ENCODE results near the gene LPO.

Gene LPO

GRCh38 chr17:58264407-58265103, 26.2 kb downstream of the LPO start:
- no peak for DNase-seq

GRCh38 chr17:58265271-58265670, 26.9 kb downstream of the LPO start:
- no peak for DNase-seq

- no peak for DNase-seq
These were observed 27.8 kb downstream of the LPO start for GRCh38 chr17:58265902-58266875.

- DNase-seq = no peak
These were observed 29.3 kb downstream of the LPO start for GRCh38 chr17:58267347-58268324.

- no peak for DNase-seq
These were observed 29.9 kb downstream of the LPO start for GRCh38 chr17:58268326-58268725.

- no peak for DNase-seq
These were observed 30.6 kb downstream of the LPO start for GRCh38 chr17:58268774-58269556.

GRCh38 chr17:58269557-58270291, 31.3 kb downstream of the LPO start:
- DNase-seq = no peak

GRCh38 chr17:58270476-58271215, 32.3 kb downstream of the LPO start:
- DNase-seq = no peak

- no peak for DNase-seq
These were observed 33.0 kb downstream of the LPO start for GRCh38 chr17:58271216-58271931.

- no peak for DNase-seq
These were observed 34.2 kb downstream of the LPO start for GRCh38 chr17:58272367-58273280.

- no peak for DNase-seq
These were observed 35.2 kb downstream of the LPO start for GRCh38 chr17:58273453-58274104.

- DNase-seq = no peak
These were observed 37.0 kb downstream of the LPO start for GRCh38 chr17:58275417-58275816.

GRCh38 chr17:58276423-58276822, 38.0 kb downstream of the LPO start:
- no peak for DNase-seq

GRCh38 chr17:58277107-58277801, 38.9 kb downstream of the LPO start:
- DNase-seq = peak; percentile 19

GRCh38 chr17:58277802-58278595, 39.6 kb downstream of the LPO start:
- DNase-seq = no peak

GRCh38 chr17:58278661-58279015, 40.3 kb downstream of the LPO start:
- DNase-seq = no peak
